22Rv1 (cell line): Measurements from ENCODE around the gene GMDS.

Source experiments
- CTCF ChIP-seq: fragments of 450-650 bp; IDR thresholded peaks from 2 replicates; pipeline ENCODE4 v1.5.1; 2017; ENCODE audit warnings: mild to moderate bottlenecking
- ZFX ChIP-seq: fragments of 450-650 bp; IDR thresholded peaks from 2 replicates; pipeline ENCODE4 v1.6.1; 2017; ENCODE audit warnings: antibody characterized with exemption, borderline replicate concordance

GRCh38 chr6:1645466-1646185 lies 599.8 kb downstream of the GMDS start:
- TF ChIP-seq CTCF (no peak), ZFX (no peak)
